Measurements from ENCODE around the gene HOXD8. TPM values are rescaled to one million over a fixed set of nuclear protein-coding genes. Genes with fewer than 3 reads are reported as not detected.

Gene HOXD8
- total RNA-seq, 1 donor from 2014 or later = not detected

DNA sequence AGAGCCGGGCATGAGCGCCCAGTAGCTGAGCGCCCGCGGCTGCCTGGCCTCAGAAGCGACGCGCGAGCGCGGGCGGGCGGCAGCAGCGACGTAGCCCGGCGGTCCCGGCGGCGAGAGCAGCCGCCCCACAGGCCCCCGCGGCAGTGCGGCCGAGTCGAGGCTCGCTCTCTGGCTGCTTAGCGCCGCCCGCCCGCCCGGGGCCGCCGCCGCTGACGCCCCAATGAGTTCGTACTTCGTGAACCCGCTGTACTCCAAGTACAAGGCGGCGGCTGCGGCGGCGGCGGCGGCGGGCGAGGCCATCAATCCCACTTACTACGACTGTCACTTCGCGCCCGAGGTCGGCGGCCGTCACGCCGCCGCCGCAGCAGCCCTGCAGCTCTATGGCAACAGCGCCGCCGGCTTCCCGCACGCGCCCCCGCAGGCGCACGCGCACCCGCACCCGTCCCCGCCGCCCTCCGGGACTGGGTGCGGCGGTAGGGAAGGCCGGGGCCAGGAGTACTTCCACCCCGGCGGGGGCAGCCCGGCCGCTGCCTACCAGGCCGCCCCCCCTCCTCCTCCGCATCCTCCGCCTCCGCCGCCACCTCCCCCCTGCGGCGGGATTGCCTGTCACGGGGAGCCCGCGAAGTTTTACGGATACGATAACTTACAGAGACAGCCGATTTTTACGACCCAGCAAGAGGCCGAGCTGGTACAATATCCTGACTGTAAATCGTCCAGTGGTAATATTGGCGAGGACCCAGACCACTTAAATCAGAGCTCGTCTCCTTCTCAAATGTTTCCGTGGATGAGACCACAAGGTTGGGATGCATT lies 847 bp downstream of the HOXD8 start:
- Mint-ChIP-seq H3K4me1 (ENCODE audit: low read depth, unreplicated experiment) (peaks cover 3% of the 10 kb centered on the region), H3K9me3 (ENCODE audit: unreplicated experiment) (peaks cover 22% of the 10 kb centered on the region), H3K27ac (ENCODE audit: unreplicated experiment) (peak overlapping the region; percentile 68), H3K4me3 (ENCODE audit: unreplicated experiment) (peak overlapping the region; percentile 17), H3K36me3 (ENCODE audit: low read depth, unreplicated experiment) (no peaks in the 10 kb centered on the region), H3K27me3 (ENCODE audit: low read depth, unreplicated experiment) (peaks cover 83% of the 10 kb centered on the region)
- DNase-seq (ENCODE audit: low read depth) (no peak), FAIRE-seq (no peak)
- no peaks in the 10 kb centered on the region for H4K20me1 ChIP-seq (ENCODE audit: insufficient read depth, low read length)
- H3K27ac ChIP-seq (ENCODE audit: low read depth, low read length) = no peak overlapping the region
- H3K27me3 ChIP-seq (ENCODE audit: insufficient read depth, low read length) = peaks cover 90% of the 10 kb centered on the region
- no peaks in the 10 kb centered on the region for H3K36me3 ChIP-seq (ENCODE audit: insufficient read depth, low read length)
- peak overlapping the region; percentile 72 for H3K4me2 ChIP-seq (ENCODE audit: low read length)
- H3K79me2 ChIP-seq (ENCODE audit: insufficient read depth, low read length) = no peaks in the 10 kb centered on the region
- no peak overlapping the region for H2AFZ ChIP-seq (ENCODE audit: low read depth, low read length)
- H3K9ac ChIP-seq (ENCODE audit: low read length) = no peak overlapping the region
- no peaks in the 10 kb centered on the region for H3K4me1 ChIP-seq (ENCODE audit: insufficient read depth, low read length)
- H3K9me3 ChIP-seq (ENCODE audit: insufficient read depth, low read depth, low read length) = no peaks in the 10 kb centered on the region
- TF ChIP-seq, protein P1, sequence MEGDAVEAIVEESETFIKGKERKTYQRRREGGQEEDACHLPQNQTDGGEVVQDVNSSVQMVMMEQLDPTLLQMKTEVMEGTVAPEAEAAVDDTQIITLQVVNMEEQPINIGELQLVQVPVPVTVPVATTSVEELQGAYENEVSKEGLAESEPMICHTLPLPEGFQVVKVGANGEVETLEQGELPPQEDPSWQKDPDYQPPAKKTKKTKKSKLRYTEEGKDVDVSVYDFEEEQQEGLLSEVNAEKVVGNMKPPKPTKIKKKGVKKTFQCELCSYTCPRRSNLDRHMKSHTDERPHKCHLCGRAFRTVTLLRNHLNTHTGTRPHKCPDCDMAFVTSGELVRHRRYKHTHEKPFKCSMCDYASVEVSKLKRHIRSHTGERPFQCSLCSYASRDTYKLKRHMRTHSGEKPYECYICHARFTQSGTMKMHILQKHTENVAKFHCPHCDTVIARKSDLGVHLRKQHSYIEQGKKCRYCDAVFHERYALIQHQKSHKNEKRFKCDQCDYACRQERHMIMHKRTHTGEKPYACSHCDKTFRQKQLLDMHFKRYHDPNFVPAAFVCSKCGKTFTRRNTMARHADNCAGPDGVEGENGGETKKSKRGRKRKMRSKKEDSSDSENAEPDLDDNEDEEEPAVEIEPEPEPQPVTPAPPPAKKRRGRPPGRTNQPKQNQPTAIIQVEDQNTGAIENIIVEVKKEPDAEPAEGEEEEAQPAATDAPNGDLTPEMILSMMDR (IDR thresholded peaks at IDR 0.05; ENCODE audit: insufficient read depth, low read depth, low read length) = no peak
- TF ChIP-seq EZH2 (IDR thresholded peaks at IDR 0.05; ENCODE audit: insufficient read depth, low read length) = peak; percentile 92
- H3K4me3 ChIP-seq (ENCODE audit: insufficient read depth, low read depth, low read length) = no peak overlapping the region

DNA sequence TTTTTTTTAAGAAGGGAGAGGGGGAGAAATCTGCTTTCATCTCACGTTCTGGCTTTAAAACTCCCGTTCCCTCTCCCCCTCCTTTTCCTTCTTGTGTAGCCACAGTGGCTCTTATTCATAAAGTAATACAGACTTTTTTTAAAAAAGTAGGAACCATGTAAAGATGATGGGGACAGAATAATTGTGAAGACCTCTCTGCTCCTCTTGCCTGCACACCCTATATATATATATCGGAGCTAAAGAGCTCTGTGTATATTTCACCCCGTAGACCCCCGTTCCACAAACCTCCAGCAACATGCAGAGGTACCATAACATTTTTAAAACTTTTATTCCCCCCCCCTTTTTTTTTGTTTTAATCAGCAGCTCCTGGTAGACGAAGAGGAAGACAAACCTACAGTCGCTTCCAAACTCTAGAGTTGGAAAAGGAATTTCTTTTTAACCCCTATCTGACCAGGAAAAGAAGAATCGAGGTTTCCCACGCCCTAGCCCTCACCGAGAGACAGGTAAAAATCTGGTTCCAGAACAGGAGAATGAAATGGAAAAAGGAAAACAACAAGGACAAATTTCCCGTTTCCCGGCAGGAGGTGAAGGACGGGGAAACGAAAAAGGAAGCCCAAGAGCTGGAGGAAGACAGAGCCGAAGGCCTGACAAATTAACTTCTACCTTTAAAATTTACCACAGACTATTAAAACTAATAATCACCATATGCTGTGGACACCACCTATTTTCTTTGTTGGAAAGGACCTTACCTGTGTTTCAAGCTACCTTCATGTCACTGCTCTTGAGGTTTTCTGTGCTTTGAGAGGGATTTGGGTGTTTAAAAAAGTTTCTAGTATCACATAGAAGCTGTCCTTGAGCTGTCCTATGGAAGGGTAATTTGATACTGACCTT lies 1.7 kb downstream of the HOXD8 start:
- H3K4me3 Mint-ChIP-seq (ENCODE audit: unreplicated experiment) = peak overlapping the region; percentile 17
- no peak overlapping the region for H3K27ac ChIP-seq (ENCODE audit: low read depth, low read length)
- peak overlapping the region; percentile 72 for H3K4me2 ChIP-seq (ENCODE audit: low read length)
- DNase-seq (ENCODE audit: low read depth) (no peak), FAIRE-seq (no peak)
- H3K36me3 ChIP-seq (ENCODE audit: insufficient read depth, low read length) = no peaks in the 10 kb centered on the region
- H4K20me1 ChIP-seq (ENCODE audit: insufficient read depth, low read length) = no peaks in the 10 kb centered on the region
- H2AFZ ChIP-seq (ENCODE audit: low read depth, low read length) = no peak overlapping the region
- peaks cover 83% of the 10 kb centered on the region for H3K27me3 Mint-ChIP-seq (ENCODE audit: low read depth, unreplicated experiment)
- H3K4me3 ChIP-seq (ENCODE audit: insufficient read depth, low read depth, low read length) = no peak overlapping the region
- H3K27ac Mint-ChIP-seq (ENCODE audit: unreplicated experiment) = peak overlapping the region; percentile 68
- no peaks in the 10 kb centered on the region for H3K9me3 ChIP-seq (ENCODE audit: insufficient read depth, low read depth, low read length)
- H3K9me3 Mint-ChIP-seq (ENCODE audit: unreplicated experiment) = peaks cover 27% of the 10 kb centered on the region
- H3K27me3 ChIP-seq (ENCODE audit: insufficient read depth, low read length) = peaks cover 90% of the 10 kb centered on the region
- H3K79me2 ChIP-seq (ENCODE audit: insufficient read depth, low read length) = no peaks in the 10 kb centered on the region
- peak; percentile 18 for TF ChIP-seq EZH2 (IDR thresholded peaks at IDR 0.05; ENCODE audit: insufficient read depth, low read length)
- TF ChIP-seq, protein P1 (IDR thresholded peaks at IDR 0.05; ENCODE audit: insufficient read depth, low read depth, low read length) = no peak
- H3K36me3 Mint-ChIP-seq (ENCODE audit: low read depth, unreplicated experiment) = no peaks in the 10 kb centered on the region
- H3K4me1 Mint-ChIP-seq (ENCODE audit: low read depth, unreplicated experiment) = peaks cover 3% of the 10 kb centered on the region
- no peak overlapping the region for H3K9ac ChIP-seq (ENCODE audit: low read length)
- no peaks in the 10 kb centered on the region for H3K4me1 ChIP-seq (ENCODE audit: insufficient read depth, low read length)
